Renal cortex interstitium (tissue), 11 donors: Measurements from ENCODE around the gene EFCAB6. TPM values are rescaled to one million over a fixed set of nuclear protein-coding genes. Genes with fewer than 3 reads are reported as not detected.
A peak's percentile ranks its signal among the peaks of the same experiment; 100 is the strongest.

Experiments used
- DNase-seq, 11 donors: peaks; one replicate each; pipeline ENCODE4 v3.0.0-alpha.2; 2013; ENCODE audit warnings: low read depth in 9 of 11, low spot score in 4 of 11; ENCODE audit errors: extremely low read depth in 1 of 11
- polyA plus RNA-seq, 3 donors: library from polyadenylated mRNA; unstranded; fragments of 120-200 nt; gene quantifications; one replicate each; pipeline ENCODE4 v1.2.1, GENCODE V29; 2013; ENCODE audit not compliant: insufficient read length in 3 of 3

The EFCAB6 gene
- polyA plus RNA-seq, 3 donors: 4.5 to 5.7 (median 5.3) TPM

DNA sequence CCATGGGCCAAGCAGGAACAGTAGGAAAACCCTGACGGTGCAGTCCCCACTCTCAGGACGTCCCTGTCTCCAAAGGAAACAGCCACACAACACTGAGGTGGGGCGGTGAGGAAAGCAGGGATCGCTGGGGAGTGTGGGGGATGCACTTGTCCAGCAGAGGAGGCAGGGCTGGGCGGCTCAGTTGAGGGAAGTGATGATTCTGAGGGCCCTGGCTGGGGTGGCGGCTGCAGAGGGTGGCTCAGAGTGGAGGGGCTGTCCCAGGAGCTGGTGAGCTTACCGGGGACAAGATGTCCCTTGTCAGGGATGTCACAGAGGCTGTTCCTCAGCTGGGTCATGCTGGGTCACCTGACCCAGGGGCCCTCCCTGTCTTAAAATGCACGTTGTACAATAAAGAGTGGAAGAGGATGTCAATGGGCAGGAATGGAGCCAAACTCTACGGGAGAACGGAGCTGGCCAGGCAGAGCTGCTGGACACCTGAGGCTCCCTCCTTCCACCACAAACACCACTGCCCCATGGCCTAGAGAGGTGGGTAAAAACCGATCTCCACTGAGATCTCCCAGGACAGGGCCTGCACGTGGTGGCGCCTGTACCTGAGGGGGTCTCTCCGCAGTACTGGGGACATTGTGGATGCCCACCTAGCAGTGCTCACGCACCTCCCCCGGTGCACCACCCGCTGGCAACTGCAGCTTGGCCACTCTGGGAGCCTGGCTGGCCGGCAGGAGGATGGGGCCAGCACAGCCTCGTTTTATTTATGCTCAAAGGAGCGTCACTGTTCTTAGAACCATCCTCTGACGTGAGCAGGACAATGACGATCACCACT lies 9.7 kb upstream of the EFCAB6 start:
- no peak for DNase-seq

- no peak for DNase-seq
Observed at GRCh38 chr22:43820651-43821305, 8.7 kb upstream of the EFCAB6 start.

- DNase-seq: no peak
Observed at GRCh38 chr22:43819931-43820640, 8.0 kb upstream of the EFCAB6 start.

GRCh38 chr22:43819421-43819921 lies 7.4 kb upstream of the EFCAB6 start:
- no peak for DNase-seq

- no peak for DNase-seq
Observed at GRCh38 chr22:43818981-43819380, 6.9 kb upstream of the EFCAB6 start.

- DNase-seq: no peak
Observed at GRCh38 chr22:43817402-43817801, 5.3 kb upstream of the EFCAB6 start.

DNA sequence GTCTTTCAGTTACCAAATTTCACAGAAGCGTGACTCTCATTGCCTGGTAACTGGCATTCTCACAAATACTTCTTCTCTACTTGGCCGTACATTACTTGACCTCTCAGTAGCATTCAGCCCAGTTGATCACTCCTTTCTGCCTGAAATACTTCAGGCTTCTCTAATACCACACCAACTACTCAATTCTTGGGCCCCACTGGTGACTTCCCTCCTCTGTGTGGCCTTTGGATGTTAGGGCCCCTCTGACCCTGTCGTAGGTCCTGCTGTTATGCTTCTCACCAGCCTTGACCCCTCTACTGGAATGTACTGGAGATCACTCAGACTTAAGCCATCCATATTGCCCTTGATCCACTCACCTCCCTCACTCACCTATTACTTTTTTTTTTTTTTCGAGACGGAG lies 2.2 kb upstream of the EFCAB6 start:
- no peak for DNase-seq

DNA sequence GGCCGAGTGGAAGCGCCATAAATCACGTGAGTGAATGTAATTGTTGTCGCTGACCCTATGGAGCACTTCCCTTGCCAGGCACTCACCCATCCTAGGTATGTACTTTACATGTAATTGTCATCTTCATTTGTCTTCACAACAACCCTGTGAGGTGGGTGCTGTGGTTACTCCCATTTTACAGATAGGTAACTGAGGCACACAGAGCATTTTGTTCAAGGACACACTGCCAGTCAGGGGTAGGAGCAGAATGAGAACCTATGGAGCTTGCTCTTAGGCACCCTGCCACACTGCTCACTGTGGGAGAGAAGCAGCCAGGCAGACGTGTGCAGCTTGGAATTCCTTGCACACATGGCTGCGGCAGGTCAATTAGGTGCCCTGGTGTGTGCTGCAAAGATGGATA lies 785 bp upstream of the EFCAB6 start:
- DNase-seq: no peak

DNA sequence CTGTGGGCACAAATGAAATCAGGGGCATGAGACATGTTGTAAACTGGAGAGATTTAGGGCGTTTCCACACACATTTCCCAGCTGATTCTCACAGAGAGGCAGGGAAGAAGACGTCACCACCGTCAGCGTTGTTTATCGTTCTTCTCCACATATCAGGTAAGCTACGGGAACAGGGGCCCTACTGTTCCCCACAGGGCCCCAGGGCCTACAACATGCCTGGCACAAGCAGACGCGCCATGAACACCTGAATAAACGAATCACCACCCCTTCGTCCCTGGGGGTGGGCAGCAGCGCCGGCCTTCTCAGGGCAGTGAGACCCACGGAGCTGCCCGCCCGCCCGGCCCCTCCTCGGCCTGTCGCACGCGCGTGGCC lies 342 bp downstream of the EFCAB6 start:
- peak in 1 of 11 donors; percentile 30 for DNase-seq

GRCh38 chr22:43802897-43803495 lies 9.1 kb downstream of the EFCAB6 start:
- DNase-seq: no peak

DNA sequence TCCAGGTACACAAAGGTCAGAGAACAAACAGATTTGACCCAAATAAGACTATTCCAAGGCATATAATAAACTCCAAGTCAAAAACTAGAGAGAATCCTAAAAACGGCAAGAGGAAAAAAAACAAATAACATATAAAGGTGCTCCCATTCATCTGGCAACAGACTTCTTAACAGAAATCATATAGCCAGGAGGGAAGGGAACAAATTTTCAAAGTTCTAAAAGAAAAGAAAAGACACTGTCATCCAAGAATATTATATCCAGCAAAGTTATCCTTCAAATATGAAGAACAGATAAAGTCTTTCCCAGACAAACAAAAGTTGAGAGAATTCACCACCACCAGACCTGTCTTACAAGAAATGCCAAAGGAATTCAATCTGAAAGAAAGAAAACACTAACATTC lies 11.1 kb downstream of the EFCAB6 start:
- DNase-seq: no peak

GRCh38 chr22:43798492-43798891 lies 13.6 kb downstream of the EFCAB6 start:
- DNase-seq: no peak

DNA sequence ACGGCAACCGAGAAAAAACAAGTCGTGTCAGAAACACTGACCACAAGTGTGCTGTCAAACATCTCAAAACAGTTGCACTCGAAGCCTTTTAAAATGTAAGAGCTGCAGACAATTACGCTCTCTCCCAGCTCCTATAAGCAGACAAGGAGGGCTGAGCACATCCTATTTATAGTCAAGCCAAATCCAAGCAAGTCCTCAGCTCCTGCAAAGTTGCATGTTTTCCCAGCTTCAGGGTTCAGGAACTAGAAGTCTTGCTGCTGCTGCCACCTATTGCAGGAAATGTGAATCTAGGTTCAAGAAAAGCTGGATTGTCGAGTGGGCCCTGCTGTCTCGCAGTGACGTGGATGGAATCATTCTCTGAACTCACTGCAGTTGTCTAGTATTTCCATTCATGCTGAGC lies 15.5 kb downstream of the EFCAB6 start:
- DNase-seq: peak in 1 of 11 donors; percentile 36

- DNase-seq: no peak
Observed at GRCh38 chr22:43795320-43795719, 16.8 kb downstream of the EFCAB6 start.

DNA sequence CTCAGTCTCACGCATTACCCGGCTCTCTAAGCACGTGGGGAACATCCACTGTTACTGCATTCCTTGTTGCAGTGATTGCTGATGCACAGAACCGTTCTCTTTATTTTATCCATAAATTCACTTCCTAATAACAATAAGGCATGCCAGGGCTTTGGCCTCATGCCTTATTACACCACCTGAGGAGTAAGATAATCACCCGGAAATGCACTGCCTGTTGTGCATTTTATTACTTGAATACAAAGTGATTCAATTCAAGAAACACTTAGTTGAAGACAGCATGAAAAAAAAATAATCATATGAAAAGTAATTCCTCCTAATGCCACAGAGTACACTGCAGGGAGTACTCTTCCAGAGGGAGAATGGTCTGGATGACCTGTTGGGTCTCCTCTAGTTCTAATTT lies 19.2 kb downstream of the EFCAB6 start:
- no peak for DNase-seq

DNA sequence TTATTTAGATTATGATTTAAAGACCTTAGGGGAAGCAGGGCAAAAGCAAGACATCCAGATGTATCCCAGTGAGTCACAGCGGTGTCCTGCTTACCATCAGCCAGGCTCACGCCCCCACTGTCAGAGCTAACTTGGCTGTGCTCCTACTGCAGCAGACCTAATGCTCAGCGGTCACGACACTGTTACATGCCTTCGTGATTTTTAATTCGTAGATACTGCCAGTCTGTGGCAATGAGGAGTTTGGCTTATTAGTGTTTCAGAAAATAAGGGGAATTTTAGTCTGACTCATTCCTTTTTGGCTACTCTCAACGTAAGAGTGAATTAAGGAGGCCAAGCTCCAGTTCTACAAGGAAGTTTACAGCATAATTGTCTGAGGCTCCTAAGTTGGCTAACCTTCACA lies 22.7 kb downstream of the EFCAB6 start:
- DNase-seq: no peak

- no peak for DNase-seq
Observed at GRCh38 chr22:43783777-43784176, 28.3 kb downstream of the EFCAB6 start.

- no peak for DNase-seq
Observed at GRCh38 chr22:43782448-43782847, 29.7 kb downstream of the EFCAB6 start.

DNA sequence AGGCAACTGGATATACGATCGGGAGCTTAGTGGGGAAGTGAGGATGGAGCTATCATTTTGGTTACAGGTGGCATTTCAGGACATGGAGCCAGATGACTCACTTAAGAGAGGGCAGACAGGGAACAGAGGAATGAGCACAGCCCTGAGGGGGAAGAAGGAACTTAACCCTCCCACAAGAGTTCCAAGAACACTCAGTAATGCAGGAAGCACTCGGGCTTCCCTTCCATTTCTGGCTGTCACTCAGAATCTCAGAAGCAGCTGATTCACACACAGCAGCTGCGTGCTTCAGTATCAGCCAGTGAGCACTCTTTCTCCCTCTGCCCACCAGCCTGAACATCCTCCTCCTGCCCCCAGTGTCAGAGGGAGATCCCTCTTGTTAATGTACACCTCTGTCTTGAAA lies 34.8 kb downstream of the EFCAB6 start:
- DNase-seq: no peak
